Loucy (cell line): ENCODE data around the gene SLC2A4RG.

ENCODE experiments used
- H2AFZ ChIP-seq: fragments of 200-600 bp; sonication (generic); 2 replicates; pipeline ENCODE4 v1.6.0; 2016; ENCODE audit warnings: antibody characterized with exemption, mild to moderate bottlenecking, low read length, moderate library complexity
- H3F3A ChIP-seq: fragments of 200-600 bp; 2 replicates; pipeline ENCODE4 v1.6.0; 2016; ENCODE audit warnings: antibody characterized with exemption, low read depth, mild to moderate bottlenecking
- H3K27me3 ChIP-seq: fragments of 200-600 bp; sonication (generic); 2 replicates; pipeline ENCODE4 v1.6.1; 2014; ENCODE audit warnings: low read length, mild to moderate bottlenecking; ENCODE audit not compliant: insufficient read depth, poor library complexity, severe bottlenecking
- H3K36me3 ChIP-seq: fragments of 200-600 bp; sonication (generic); 2 replicates; pipeline ENCODE4 v1.6.1; 2016; ENCODE audit warnings: low read length; ENCODE audit not compliant: insufficient read depth
- H3K4me1 ChIP-seq: fragments of 200-600 bp; sonication (generic); 2 replicates; pipeline ENCODE4 v1.5.1; 2014; ENCODE audit warnings: low read length, mild to moderate bottlenecking; ENCODE audit not compliant: insufficient read depth, poor library complexity, severe bottlenecking
- H3K4me2 ChIP-seq: fragments of 200-600 bp; sonication (generic); 2 replicates; pipeline ENCODE4 v1.6.0; 2014; ENCODE audit warnings: antibody characterized with exemption, low read length, low read depth, mild to moderate bottlenecking; ENCODE audit not compliant: poor library complexity, severe bottlenecking
- H3K4me3 ChIP-seq: fragments of 200-600 bp; sonication (generic); 2 replicates; pipeline ENCODE4 v1.5.1; 2014; ENCODE audit warnings: low read length, mild to moderate bottlenecking, mixed read lengths; ENCODE audit not compliant: poor library complexity, severe bottlenecking
- H3K79me2 ChIP-seq: fragments of 200-600 bp; sonication (generic); 2 replicates; pipeline ENCODE4 v1.6.1; 2014; ENCODE audit warnings: low read length; ENCODE audit not compliant: insufficient read depth
- H3K9ac ChIP-seq: fragments of 200-600 bp; sonication (generic); 2 replicates; pipeline ENCODE4 v1.6.0; 2014; ENCODE audit warnings: mild to moderate bottlenecking, low read depth, low read length, moderate library complexity; ENCODE audit not compliant: poor library complexity, severe bottlenecking
- H3K9me2 ChIP-seq: fragments of 200-600 bp; sonication (generic); replicated peaks from 2 replicates; pipeline ENCODE4 v1.6.1; 2016; ENCODE audit warnings: low read depth, low read length, mixed read lengths
- H3K9me3 ChIP-seq: fragments of 200-600 bp; sonication (generic); 2 replicates; pipeline ENCODE4 v1.6.1; 2014; ENCODE audit warnings: mild to moderate bottlenecking, antibody characterized with exemption, low read length, low read depth; ENCODE audit not compliant: insufficient read depth
- H4K20me1 ChIP-seq: fragments of 200-600 bp; sonication (generic); 2 replicates; pipeline ENCODE4 v1.6.0; 2014; ENCODE audit warnings: antibody characterized with exemption, low read length, mild to moderate bottlenecking; ENCODE audit not compliant: insufficient read depth, poor library complexity, severe bottlenecking
- CTCF ChIP-seq: fragments of 200-600 bp; sonication (generic); conservative IDR thresholded peaks from 2 replicates; pipeline ENCODE4 v1.5.1; 2014; ENCODE audit warnings: mild to moderate bottlenecking, antibody characterized with exemption, low read length
- EZH2phosphoT487 ChIP-seq: fragments of 200-600 bp; IDR thresholded peaks from 2 replicates; pipeline ENCODE4 v1.6.1; 2018; ENCODE audit warnings: antibody characterized with exemption, mild to moderate bottlenecking, moderate library complexity, borderline replicate concordance

SLC2A4RG gene

GRCh38 chr20:63742381-63743024 lies 2.9 kb downstream of the SLC2A4RG start:
- no peaks in the 10 kb centered on the region for H3K9me3 ChIP-seq
- H3K4me3 ChIP-seq, result no peak overlapping the region
- peaks cover 29% of the 10 kb centered on the region for H4K20me1 ChIP-seq
- no peak overlapping the region for H3K4me2 ChIP-seq
- H3K9me2 ChIP-seq, result no peaks in the 10 kb centered on the region
- H3K9ac ChIP-seq, result no peak overlapping the region
- TF ChIP-seq EZH2phosphoT487, result no peak
- TF ChIP-seq CTCF, result no peak
- no peaks in the 10 kb centered on the region for H3K27me3 ChIP-seq
- 0 out of 2 replicates have a peak, but pooled peaks cover 7% of the 10 kb centered on the region for H3F3A ChIP-seq
- H2AFZ ChIP-seq, result no peak overlapping the region
- peaks cover 31% of the 10 kb centered on the region for H3K79me2 ChIP-seq
- peaks cover 17% of the 10 kb centered on the region for H3K4me1 ChIP-seq
- H3K36me3 ChIP-seq, result peaks cover 13% of the 10 kb centered on the region; the same call in 1 of the 2 replicates

GRCh38 chr20:63743210-63743970 lies 3.8 kb downstream of the SLC2A4RG start:
- no peak overlapping the region for H3K9ac ChIP-seq
- H3K4me3 ChIP-seq, result no peak overlapping the region
- no peaks in the 10 kb centered on the region for H3K9me3 ChIP-seq
- H3K79me2 ChIP-seq, result peaks cover 24% of the 10 kb centered on the region
- no peaks in the 10 kb centered on the region for H3K27me3 ChIP-seq
- H3F3A ChIP-seq, result 0 out of 2 replicates have a peak, but pooled peaks cover 7% of the 10 kb centered on the region
- H3K4me2 ChIP-seq, result no peak overlapping the region
- peaks cover 12% of the 10 kb centered on the region for H3K4me1 ChIP-seq
- H3K9me2 ChIP-seq, result no peaks in the 10 kb centered on the region
- no peak for TF ChIP-seq EZH2phosphoT487
- TF ChIP-seq CTCF, result no peak
- H4K20me1 ChIP-seq, result peaks cover 24% of the 10 kb centered on the region
- H3K36me3 ChIP-seq, result peaks cover 13% of the 10 kb centered on the region; the same call in 1 of the 2 replicates
- H2AFZ ChIP-seq, result no peak overlapping the region

- H3K79me2 ChIP-seq, result peaks cover 20% of the 10 kb centered on the region
- H2AFZ ChIP-seq, result no peak overlapping the region
- H3K4me1 ChIP-seq, result peaks cover 10% of the 10 kb centered on the region
- peaks cover 17% of the 10 kb centered on the region for H4K20me1 ChIP-seq
- 0 out of 2 replicates have a peak, but pooled peaks cover 7% of the 10 kb centered on the region for H3F3A ChIP-seq
- peaks cover 13% of the 10 kb centered on the region; the same call in 1 of the 2 replicates for H3K36me3 ChIP-seq
- no peak overlapping the region for H3K9ac ChIP-seq
- H3K27me3 ChIP-seq, result no peaks in the 10 kb centered on the region
- H3K9me2 ChIP-seq, result no peaks in the 10 kb centered on the region
- no peaks in the 10 kb centered on the region for H3K9me3 ChIP-seq
- no peak for TF ChIP-seq EZH2phosphoT487
- TF ChIP-seq CTCF, result no peak
- H3K4me2 ChIP-seq, result no peak overlapping the region
- H3K4me3 ChIP-seq, result no peak overlapping the region
Observed at GRCh38 chr20:63744158-63744557, 4.6 kb downstream of the SLC2A4RG start.
